ENCODE measurements around the gene VPS16.
"Not testable (repeated sequence)": the region's sequence is repeated elsewhere in the genome, so short reads cannot be mapped to it uniquely, and the experiment has no call there.

GRCh38 chr20:2895154-2895553, 54.6 kb downstream of the VPS16 start:
- not testable (repeated sequence) for TF ChIP-seq ZBTB7A (CRISPR knock-in tag; IDR thresholded peaks at IDR 0.05); PTBP1 (IDR thresholded peaks at IDR 0.05; ENCODE audit: low read depth, low read length, poor library complexity, severe bottlenecking); DR1 (CRISPR knock-in tag; IDR thresholded peaks at IDR 0.05)

Data from HepG2 (cell line).